NCI-H128 (cell line): ENCODE measurements around the gene RRAS2.
A peak's percentile ranks its signal among the peaks of the same experiment; 100 is the strongest.
"Not testable (repeated sequence)": the region's sequence is repeated elsewhere in the genome, so short reads cannot be mapped to it uniquely, and the experiment has no call there.

Experiments
- DNase-seq: peaks from one replicate; lab custom pipeline; 2025; ENCODE audit not compliant: unreplicated experiment; lab: John Stamatoyannopoulos, UW

RRAS2 gene

DNA sequence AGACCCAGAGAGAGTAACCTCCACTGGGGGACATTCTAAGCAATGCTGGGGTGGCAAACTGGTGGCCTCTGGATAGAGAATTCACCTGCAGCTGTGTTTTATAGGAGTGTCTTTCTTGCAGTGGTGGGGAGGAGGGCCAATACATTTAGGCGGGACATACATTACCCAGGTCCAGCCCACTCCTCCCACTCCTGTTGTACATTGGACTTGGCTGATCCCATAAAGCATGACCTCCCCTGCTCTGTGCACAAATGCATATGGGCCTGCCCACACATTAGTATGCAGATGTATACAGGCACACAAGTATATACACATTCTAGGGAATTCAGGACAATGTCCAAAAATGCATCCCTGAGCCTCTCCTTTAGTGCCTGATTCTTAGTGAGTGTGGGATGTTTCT lies 99.1 kb downstream of the RRAS2 start:
- no peak for DNase-seq

DNA sequence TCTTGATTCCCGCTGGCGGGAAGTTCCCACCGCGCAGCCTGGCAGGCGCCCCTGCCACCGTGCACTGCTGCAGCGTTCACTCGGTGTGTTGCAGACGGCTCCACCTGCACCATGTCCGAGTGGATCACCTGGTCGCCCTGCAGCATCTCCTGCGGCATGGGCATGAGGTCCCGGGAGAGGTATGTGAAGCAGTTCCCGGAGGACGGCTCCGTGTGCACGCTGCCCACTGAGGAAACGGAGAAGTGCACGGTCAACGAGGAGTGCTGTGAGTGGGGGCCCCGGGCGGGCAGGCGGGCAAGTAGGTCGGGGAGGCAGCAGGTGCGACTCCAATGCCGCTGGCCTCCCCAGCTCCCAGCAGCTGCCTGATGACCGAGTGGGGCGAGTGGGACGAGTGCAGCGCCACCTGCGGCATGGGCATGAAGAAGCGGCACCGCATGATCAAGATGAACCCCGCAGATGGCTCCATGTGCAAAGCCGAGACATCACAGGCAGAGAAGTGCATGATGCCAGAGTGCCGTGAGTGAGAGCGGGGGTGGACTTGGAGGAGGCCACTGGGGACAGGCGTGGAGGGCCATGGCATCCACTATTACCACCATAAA lies 99.7 kb downstream of the RRAS2 start:
- no peak for DNase-seq

DNA sequence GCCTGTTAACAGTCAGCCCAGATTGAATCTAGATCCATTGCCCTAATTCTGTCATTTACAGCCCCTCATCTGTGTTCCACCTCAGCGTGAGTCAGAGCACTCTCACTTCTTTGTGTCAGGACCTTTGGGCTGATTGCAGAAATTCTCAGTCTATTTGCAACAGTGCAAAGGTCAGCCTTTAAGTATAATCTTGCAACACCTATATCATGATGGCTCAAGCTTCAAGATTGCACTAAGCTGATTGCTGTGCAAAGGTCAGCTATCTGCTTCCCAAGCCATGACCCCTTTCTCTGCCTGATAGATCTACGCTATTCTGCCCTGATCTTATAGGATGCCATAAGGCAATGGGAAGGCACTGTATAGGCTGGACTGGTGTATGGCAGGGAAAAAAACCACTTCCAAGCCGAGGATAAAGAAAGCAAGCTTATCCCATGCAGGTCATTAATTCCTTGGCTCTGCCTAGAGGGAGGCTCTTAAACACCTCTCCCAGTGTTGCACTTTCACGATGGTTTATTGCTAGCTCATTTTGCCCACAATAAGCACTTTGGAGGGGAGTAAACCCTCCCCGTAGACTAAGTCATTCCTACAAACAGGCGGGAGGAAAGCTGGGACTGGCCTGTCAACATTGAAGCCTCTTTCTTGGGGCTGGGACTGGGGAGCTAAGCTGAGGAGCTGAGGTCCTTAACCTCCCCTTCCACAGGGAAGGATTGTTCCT lies 100.6 kb downstream of the RRAS2 start:
- no peak for DNase-seq

DNA sequence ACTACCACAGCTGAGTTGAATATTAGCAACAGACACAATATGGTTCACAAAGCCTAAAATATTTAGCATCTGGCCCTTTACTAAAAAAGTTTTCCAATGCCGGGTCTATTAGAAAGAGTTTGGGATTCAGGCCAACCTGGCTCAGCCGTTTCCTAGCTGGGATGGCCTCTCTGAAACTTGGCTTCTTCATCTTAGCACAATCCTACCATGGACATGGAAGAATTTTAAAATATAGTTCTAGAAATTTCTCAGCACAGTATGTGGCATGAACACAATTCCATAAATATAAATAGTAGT lies 103.8 kb downstream of the RRAS2 start:
- DNase-seq, result no peak

- DNase-seq, result no peak
Observed at GRCh38 chr11:14254533-14255237, 104.3 kb downstream of the RRAS2 start.

- DNase-seq, result no peak
Observed at GRCh38 chr11:14253840-14254239, 105.1 kb downstream of the RRAS2 start.

DNA sequence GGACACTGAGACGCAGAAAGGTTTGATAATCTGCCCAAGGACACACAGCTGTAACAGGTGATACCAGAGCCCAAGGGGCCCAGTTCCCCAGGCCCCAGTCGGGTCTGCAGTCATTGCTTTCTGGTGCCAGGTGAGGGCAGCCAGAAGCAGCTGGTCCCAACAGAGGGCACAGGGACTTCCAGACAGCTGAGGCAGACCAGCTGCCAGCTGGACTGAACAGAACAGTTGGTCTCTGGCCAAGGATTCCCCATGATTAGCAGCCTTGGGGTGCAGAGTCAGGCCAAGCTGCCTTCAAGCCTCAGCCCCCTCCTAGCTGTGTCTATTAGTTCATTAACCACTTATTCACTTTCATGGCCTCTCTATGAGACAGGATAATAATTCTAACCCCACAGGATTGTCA lies 105.6 kb downstream of the RRAS2 start:
- DNase-seq, result no peak

GRCh38 chr11:14252501-14252900 lies 106.5 kb downstream of the RRAS2 start:
- not testable (repeated sequence) for DNase-seq

DNA sequence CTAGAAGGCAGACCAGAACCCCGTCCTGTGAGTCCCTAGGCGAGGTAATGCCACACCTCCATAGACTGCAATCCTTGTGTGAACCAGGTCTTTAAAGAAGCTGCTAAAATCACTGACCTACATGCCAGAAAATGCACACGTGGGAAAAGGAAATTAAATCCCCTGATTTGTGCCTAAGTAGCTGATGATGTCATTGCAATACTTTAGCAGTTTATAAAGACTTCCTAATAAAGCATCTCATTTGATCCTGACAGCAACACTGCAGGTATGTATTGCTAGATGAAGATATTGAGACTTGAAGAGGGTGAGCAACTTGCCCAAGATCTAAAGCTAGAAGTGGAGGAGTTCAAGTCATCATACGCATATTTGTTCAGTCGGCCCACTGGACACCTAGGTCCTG lies 107.2 kb downstream of the RRAS2 start:
- no peak for DNase-seq

DNA sequence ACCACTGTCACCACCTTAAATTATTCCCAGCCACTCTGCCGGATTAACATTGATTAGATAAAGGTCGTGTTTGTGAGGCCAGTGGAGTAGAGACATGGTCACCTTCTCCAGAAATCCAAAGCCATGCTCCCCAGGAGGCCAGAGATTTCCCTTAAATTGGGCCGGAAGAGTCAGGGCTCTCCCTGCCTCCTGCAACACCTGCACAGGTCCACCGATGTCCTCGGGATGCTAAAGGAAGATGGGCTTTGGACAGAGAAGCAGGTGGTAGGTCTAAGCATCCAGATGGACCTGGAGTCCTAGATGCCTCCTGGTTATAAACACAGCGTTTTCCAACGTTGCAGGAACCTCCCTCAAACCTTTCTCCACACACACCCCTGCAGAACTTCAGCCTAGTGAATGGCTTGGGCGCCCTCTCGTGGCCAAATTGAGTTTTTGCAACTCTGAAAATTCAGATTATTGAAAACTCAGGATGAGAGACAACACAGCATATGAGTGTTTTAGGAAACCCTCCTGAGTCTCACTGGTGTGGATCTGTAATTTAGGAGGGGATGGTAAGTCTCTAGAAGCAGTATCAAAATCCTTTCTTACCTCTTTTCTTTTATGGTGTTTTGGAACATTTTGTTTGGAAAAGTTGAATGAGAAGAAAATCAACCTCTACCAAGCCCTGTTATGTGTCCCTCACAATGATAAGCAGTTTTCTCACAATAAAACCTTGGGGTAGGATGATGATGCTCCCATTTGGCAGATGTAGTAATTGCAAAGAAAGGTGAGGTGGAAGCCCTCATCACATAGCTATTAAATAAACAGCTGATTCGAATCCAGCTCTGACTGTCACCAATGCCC lies 109.6 kb downstream of the RRAS2 start:
- peak; percentile 70 for DNase-seq

DNA sequence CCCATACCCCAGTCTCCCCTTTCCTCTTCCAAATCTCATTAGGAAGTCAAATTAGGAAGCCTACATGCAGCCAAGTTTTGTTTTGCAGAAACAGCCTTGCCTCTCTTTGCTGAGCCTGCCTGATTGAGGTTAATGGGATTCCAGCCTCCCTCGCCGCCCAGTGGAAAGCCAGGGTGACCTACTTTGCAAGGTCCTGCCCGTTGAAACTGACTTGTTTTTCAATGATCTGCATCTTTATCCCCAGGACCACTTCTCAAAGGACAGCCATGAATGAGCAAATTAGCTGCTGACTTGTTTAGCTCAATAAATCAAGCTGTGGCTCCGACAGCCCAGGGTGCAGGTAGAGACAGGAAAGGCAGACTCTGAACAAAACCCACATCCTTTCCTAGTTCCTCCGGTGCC lies 110.4 kb downstream of the RRAS2 start:
- no peak for DNase-seq

DNA sequence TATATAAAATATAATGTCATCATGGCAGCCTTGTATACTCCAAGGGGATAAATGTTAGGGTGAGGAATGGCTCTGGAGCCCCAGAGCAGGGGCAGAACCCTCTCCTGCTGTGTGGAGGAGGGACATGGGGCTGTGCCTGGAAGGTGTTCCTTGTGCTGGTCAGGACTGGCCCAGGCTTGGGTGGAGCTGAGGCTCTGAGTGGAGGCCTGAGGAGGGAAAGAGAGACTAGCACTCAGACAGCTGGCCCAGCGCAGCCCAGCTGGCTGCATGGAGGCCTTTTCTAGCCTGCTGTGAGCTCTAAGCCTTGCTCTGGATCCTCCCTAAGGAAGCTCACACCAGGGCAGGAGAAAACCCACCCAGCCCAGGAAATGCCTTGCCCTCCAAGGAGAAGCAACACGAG lies 113.5 kb downstream of the RRAS2 start:
- no peak for DNase-seq

- no peak for DNase-seq
Observed at GRCh38 chr11:14244926-14245325, 114.1 kb downstream of the RRAS2 start.

GRCh38 chr11:14242733-14243132 lies 116.2 kb downstream of the RRAS2 start:
- no peak for DNase-seq

- no peak for DNase-seq
Observed at GRCh38 chr11:14242187-14242586, 116.8 kb downstream of the RRAS2 start.

GRCh38 chr11:14240951-14241350 lies 118.0 kb downstream of the RRAS2 start:
- no peak for DNase-seq

- no peak for DNase-seq
Observed at GRCh38 chr11:14240221-14240620, 118.8 kb downstream of the RRAS2 start.

DNA sequence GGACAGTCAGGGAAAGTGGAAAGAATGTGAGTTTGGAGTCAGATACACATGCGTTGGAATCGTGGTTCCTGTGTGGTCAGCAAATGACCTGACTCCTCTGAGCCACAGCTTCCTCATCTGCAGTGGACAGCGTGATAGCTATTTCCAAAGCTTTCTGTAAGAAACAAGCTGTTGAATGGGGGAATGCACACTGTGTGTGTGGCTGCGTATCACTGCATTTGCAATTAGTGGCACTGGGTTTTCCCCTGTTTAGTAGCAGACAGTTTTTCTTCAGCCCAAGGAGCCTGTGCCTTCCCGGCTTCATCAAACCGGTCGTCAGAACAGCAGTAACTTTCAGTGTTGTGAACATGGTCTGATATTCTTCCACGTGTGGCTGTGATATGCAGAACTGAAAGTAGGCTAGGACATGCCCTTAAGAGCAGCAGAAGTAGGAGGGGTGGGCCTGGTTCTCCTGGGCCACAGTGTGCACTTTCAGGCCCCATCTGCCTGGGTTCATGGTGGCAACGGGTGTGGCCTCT lies 121.5 kb downstream of the RRAS2 start:
- no peak for DNase-seq

DNA sequence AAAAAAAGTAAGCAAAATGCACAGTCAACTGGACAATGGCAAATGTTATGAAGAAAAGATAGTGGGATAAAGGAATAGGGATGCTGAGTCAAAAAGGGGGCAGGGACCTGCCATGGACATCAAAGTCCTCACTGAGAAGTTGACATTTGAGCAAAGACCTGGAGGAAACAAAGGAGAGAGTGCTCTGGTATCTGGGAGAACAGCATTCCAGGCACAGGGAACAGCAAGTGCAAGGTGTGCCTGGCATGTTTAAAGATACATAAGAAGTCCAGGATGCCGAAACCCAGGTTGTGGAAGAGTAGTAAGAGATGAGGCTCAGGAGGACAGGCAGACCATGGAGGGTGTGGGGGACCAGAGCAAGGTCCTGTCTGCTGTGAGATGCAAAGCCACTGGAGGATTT lies 123.3 kb downstream of the RRAS2 start:
- no peak for DNase-seq

GRCh38 chr11:14234446-14234845 lies 124.5 kb downstream of the RRAS2 start:
- DNase-seq, result no peak

DNA sequence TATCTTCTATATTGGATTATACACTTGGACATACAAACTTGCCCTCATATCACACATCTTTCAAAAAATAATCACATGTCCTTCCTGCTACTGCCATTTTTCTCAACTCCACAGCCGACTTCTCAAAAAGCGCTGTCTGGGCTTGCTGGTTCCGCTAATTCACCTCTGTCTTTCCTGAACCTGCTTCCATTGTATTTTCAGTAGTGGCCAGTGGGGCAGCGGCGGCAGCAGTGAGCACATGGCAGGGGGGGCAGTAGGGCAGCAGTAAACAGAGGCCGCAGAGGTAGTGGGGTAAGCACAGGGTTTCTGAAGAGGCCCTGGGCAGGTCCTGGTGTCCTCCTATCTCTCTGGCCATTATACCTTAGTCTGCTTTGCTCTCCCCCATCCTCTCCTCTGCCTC lies 126.3 kb downstream of the RRAS2 start:
- DNase-seq, result no peak
